HS-27A (cell line): ENCODE results near the gene NSL1.
"Not testable (repeated sequence)": the region's sequence is repeated elsewhere in the genome, so short reads cannot be mapped to it uniquely, and the experiment has no call there.

Source experiments
- DNase-seq: peaks from one replicate; pipeline ENCODE4 v3.0.0-alpha.2; 2012; ENCODE audit warnings: low read depth, missing footprints

NSL1 gene

GRCh38 chr1:212782422-212783154 lies 9.0 kb downstream of the NSL1 start:
- DNase-seq: no peak

DNA sequence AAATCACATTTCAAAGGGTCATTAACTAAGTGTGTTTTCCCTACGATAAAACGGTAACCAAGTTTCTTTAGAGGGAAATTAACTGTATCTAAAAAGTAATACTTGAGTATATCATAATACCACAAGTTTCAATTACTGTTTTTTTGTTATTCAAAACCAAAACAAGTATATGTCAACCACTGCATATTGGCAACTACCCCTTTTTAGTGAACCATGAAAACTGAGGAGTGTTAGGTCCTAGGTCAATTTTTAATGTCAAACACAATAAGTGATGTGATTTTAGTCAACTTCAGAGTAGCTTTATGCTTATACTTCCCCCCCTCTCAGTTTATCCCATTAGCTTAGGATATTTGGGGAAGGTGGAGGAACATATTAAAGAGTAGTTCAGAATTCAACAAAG lies 10.4 kb downstream of the NSL1 start:
- DNase-seq: no peak

GRCh38 chr1:212780759-212781158 lies 10.8 kb downstream of the NSL1 start:
- DNase-seq: no peak

DNA sequence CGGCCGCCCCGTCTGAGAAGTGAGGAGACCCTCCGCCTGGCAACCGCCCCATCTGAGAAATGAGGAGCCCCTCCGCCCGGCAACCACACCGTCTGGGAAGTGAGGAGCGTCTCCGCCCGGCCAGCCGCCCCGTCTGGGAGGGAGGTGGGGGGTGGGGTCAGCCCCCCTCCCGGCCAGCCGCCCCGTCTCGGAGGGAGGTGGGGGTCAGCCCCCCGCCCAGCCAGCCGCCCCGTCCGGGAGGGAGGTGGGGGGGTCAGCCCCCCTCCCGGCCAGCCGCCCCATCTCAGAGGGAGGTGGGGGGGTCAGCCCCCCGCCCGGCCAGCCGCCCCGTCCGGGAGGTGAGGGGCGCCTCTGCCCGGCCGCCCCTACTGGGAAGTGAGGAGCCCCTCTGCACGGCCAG lies 12.5 kb downstream of the NSL1 start:
- DNase-seq: not testable (repeated sequence)

GRCh38 chr1:212777151-212777550 lies 14.4 kb downstream of the NSL1 start:
- no peak for DNase-seq

DNA sequence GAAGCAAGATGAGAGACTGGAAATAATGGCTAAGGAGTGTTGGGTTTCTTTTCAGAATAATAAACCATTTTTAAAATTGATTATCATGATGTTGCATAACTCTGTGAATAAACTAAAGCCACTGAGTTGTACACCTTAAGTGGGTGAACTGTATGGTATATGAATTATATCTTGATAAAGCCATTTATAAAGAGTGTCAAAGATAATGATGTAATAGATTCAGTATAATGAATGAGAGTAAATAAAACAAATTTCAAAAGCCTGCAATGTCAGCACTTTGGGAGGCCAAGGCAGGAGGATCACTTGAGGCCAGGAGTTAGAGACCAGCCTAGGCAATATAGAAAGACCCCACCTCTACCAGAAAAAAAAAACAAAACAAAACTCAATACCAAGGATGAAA lies 16.3 kb downstream of the NSL1 start:
- no peak for DNase-seq

GRCh38 chr1:212774584-212774983 lies 17.0 kb downstream of the NSL1 start:
- DNase-seq: no peak

DNA sequence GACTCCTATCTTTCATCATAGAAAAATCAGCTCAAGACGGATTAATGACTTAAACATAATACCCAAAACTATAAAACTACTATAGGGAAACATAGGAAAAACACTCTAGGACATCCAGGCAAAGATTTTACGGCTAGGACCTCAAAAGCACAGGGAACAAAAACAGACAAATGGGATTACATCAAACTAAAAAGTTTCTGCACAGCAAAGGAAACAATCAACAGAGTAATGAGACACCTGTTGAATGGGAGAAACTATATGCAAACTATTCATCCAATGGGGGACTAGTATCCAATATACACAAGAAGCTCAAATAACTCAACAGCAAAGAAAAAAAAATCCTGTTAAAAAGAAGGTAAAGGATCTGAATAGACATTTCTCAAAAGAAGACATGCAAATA lies 18.6 kb downstream of the NSL1 start:
- no peak for DNase-seq

DNA sequence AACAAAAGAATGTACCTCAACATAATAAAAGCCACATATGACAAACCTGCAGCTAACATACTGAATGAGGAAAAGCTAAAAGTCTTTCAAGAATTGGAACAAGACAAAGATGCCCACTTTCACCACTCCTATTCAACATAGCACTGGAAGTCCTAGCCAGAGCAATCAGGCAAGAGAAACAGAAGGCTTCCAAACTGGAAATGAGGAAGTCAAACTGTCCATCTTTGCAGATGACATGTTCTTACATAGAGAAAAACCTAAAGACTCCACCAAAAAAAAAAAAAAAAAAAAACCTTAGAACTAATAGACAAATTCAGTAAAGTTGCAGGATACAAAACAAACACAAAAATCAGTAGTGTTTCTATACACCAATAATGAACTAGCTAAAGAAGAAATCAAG lies 20.2 kb downstream of the NSL1 start:
- DNase-seq: no peak

DNA sequence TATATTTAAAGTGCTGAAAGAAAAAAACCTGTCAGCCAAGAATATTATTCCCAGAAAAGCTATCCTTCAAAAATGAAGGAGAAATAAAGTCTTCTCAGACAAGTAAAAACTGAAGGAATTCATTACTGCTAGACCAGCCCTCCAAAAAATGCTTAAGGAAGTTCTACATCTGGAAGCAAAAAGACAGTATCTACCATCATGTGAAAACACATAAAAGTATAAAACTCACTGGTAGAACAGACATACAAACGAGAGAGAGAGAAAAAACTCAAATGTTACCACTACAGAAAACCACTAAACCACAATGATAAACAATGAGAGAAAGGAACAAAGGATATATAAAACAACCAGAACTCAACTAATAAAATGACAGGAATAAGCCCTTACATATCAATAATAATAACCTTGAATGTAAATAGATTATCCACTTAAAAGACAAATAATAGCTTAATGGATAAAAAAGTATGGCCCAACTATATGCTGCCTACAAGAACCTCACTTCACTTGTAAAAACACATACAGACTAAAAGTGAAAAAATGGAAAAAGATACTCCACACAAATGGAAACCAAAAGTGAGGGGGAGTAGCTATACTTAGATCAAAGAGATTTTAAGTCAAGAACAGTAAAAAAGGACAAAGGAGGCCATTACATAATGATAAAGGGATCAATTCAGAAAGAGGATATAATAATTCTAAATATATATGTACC lies 22.0 kb downstream of the NSL1 start:
- no peak for DNase-seq

DNA sequence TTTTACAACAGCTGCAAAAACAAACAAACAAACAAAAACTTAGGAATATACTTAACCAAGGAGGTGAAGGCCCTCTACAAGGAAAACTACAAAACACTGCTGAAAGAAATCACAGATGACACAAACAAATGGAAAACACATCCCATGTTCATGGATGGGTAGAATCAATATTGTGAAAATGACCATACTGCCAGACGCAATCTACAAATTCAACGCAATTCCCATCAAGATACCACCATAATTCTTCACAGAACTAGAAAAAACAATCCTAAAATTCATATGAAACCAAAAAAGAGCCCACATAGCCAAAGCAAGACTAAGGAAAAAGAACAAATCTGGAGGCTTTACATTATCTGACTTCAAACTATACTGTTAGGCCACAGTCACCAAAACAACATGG lies 24.8 kb downstream of the NSL1 start:
- not testable (repeated sequence) for DNase-seq

DNA sequence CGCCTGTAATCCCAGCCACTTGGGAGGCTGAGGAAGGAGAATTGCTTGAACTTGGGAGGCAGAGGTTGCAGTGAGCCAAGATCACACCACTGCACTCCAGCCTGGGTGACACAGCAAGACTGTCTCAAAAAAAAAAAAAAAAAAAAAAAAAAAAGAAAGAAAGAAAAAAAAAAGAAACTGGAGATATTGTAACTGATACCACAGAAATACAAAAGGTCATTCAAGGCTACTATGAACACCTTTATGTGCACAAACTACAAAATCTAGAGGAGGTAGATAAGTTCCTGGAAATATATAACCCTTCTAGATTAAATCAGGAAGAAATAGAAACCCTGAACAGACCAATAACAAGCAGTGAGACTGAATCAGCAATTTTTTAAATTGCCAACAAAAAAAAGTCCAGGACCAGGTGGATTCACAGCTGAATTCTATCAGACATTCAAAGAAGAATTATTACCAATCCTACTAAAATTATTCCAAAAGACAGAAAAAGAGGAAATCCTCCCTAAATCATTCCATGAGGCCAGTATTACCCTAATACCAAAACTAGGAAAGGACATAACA lies 26.8 kb downstream of the NSL1 start:
- DNase-seq: not testable (repeated sequence)

DNA sequence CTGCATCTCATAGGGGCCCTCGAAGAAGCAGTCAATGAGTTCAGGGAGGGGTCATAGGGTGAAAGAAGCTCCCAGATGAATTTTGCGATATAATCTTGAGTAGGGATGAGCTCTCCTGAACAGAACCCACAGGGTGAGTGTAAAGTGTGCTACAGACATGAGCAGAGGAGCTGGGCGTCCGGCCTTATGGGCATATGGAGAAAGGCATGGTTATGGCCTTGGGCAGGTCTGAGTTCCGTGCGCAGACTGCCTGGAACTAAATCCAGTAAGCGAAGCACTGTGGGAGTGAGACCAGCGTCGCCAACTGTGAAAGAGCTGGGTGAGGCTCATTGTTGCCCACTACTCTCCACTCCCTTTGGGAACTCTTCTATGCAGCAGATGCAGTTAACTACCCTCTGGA lies 28.7 kb downstream of the NSL1 start:
- no peak for DNase-seq

GRCh38 chr1:212762234-212762633 lies 29.3 kb downstream of the NSL1 start:
- DNase-seq: no peak

GRCh38 chr1:212760126-212760823 lies 31.3 kb downstream of the NSL1 start:
- no peak for DNase-seq

- no peak for DNase-seq
These were observed 31.9 kb downstream of the NSL1 start for GRCh38 chr1:212759683-212760082.

DNA sequence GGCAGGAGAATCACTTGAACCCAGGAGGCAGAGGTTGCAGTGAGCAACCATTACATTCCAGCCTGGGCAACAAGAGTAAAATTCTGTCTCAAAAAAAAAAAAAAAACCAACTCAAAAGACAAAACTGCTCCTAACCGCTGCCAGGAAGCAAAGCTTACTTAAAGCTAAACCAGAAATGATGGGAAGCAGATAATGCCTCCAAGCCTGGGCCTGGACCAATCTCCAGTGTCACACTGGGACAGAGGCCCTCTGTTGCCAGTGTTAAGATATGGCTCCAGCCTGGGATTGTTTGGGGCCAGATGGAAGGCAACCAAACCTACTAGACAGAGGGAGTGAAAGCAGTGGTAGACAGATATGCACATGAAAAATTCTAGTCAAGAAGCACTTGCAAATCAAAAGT lies 36.9 kb downstream of the NSL1 start:
- no peak for DNase-seq

GRCh38 chr1:212754193-212754592 lies 37.4 kb downstream of the NSL1 start:
- no peak for DNase-seq

GRCh38 chr1:212753749-212754148 lies 37.8 kb downstream of the NSL1 start:
- DNase-seq: no peak

DNA sequence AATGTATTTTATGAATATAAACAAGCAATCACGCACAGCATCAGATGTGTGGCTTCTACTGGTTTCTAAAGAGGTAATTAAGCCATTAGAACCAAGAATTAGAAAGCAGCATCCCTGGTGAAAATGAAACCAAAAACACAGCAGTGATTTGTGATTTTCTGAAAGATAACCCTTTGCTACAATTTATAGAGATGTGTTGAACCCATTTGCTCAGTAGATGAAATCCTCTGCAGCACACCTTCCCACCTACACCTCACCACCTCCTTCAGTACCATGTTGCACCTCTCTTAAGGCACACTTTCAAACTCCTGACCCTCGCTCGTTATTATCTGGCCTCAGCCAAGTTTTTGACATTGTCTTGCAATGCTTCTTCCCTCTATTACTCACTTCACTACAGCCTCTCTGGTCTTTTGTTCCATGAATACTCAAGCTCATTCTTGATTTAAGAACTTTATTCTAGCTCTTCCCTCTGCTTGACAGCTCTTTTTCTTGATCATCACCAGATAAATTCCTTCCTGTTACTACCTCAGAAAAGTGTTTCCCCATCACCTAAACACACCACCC lies 38.6 kb downstream of the NSL1 start:
- no peak for DNase-seq

- no peak for DNase-seq
These were observed 39.2 kb downstream of the NSL1 start for GRCh38 chr1:212752252-212752933.
